PC-3 (cell line): ENCODE measurements around the gene PRAC1. TPM values are rescaled to one million over a fixed set of nuclear protein-coding genes. Genes with fewer than 3 reads are reported as not detected.

Source experiments
- ATAC-seq: fragments of 200-7000 bp; cut with Tn5 transposase; 2 replicates; pipeline ENCODE4 v1.9.1; 2020; ENCODE audit warnings: mild to moderate bottlenecking, moderate library complexity
- BruUV-seq: library from RNA; stranded (reverse); fragments of 400-500 nt; replicated peaks from 2 replicates; lab custom pipeline; 2021; lab: Mats Ljungman, UMichigan
- CTCF ChIA-PET: fragments of 300-600 bp; sonication (Branson Sonifier 250); formaldehyde crosslinking; loops from one replicate; lab custom pipeline; 2022; ENCODE audit warnings: antibody characterized with exemption; lab: Charles Lee
- POLR2A ChIA-PET: fragments of 300-600 bp; sonication (Branson Sonifier 250); formaldehyde crosslinking; loops from one replicate; lab custom pipeline; 2022; ENCODE audit warnings: antibody characterized with exemption; ENCODE audit not compliant: unreplicated experiment; lab: Charles Lee
- DNase-seq: peaks from one replicate; pipeline ENCODE4 v3.0.0-alpha.2; 2015
- H2AFZ ChIP-seq: fragments of 300-600 bp; sonication (generic); 2 replicates; pipeline ENCODE4 v1.6.0; 2016; ENCODE audit warnings: antibody characterized with exemption, low read length
- H3F3A ChIP-seq: fragments of 300-600 bp; sonication (generic); one replicate; pipeline ENCODE4 v1.6.0; 2017; ENCODE audit warnings: antibody characterized with exemption, low read length, control low read depth, mild to moderate bottlenecking; ENCODE audit not compliant: unreplicated experiment
- H3K27ac ChIP-seq: fragments of 300-600 bp; sonication (generic); 2 replicates; pipeline ENCODE4 v1.5.1; 2016; ENCODE audit warnings: mild to moderate bottlenecking, low read length
- H3K27me3 ChIP-seq: fragments of 300-600 bp; sonication (generic); 2 replicates; pipeline ENCODE4 v1.6.1; 2016; ENCODE audit warnings: low read length, mixed read lengths
- H3K36me3 ChIP-seq: fragments of 300-600 bp; sonication (generic); 2 replicates; pipeline ENCODE4 v1.6.1; 2016; ENCODE audit warnings: low read depth, mixed run types, low read length, mixed read lengths
- H3K4me1 ChIP-seq: fragments of 300-600 bp; sonication (generic); 2 replicates; pipeline ENCODE4 v1.5.1; 2016; ENCODE audit warnings: low read length; ENCODE audit not compliant: insufficient read depth
- H3K4me2 ChIP-seq: fragments of 300-600 bp; sonication (generic); 2 replicates; pipeline ENCODE4 v1.6.0; 2016; ENCODE audit warnings: low read length
- H3K4me3 ChIP-seq: fragments of 300-600 bp; sonication (generic); 2 replicates; pipeline ENCODE4 v1.5.1; 2016; ENCODE audit warnings: mild to moderate bottlenecking, low read length, mixed read lengths
- H3K79me2 ChIP-seq: fragments of 300-600 bp; sonication (generic); 2 replicates; pipeline ENCODE4 v1.6.1; 2017; ENCODE audit warnings: low read length, mixed read lengths
- H3K9ac ChIP-seq: fragments of 300-600 bp; sonication (generic); 2 replicates; pipeline ENCODE4 v1.6.0; 2016; ENCODE audit warnings: mild to moderate bottlenecking, low read length
- H3K9me2 ChIP-seq: fragments of 300-600 bp; sonication (generic); replicated peaks from 2 replicates; pipeline ENCODE4 v1.6.1; 2016; ENCODE audit warnings: mixed run types, low read length, mixed read lengths
- H3K9me3 ChIP-seq: fragments of 300-600 bp; sonication (generic); 2 replicates; pipeline ENCODE4 v1.6.1; 2016; ENCODE audit warnings: low read length, mixed read lengths
- H4K20me1 ChIP-seq: fragments of 300-600 bp; sonication (generic); 2 replicates; pipeline ENCODE4 v1.6.1; 2016; ENCODE audit warnings: low read length, mixed read lengths
- CTCF ChIP-seq: fragments of 300-600 bp; sonication (generic); conservative IDR thresholded peaks from 2 replicates; pipeline ENCODE4 v1.5.1; 2017; ENCODE audit warnings: antibody characterized with exemption, low read depth, mild to moderate bottlenecking, low read length
- EZH2 ChIP-seq: fragments of 300-600 bp; sonication (generic); IDR thresholded peaks from one replicate; pipeline ENCODE4 v1.6.1; 2017; ENCODE audit warnings: antibody characterized with exemption, mild to moderate bottlenecking, low read length; ENCODE audit not compliant: unreplicated experiment
- EZH2phosphoT487 ChIP-seq: fragments of 300-600 bp; sonication (generic); IDR thresholded peaks from 2 replicates; pipeline ENCODE4 v1.6.1; 2018; ENCODE audit warnings: mild to moderate bottlenecking, antibody characterized with exemption, low read length, borderline replicate concordance
- intact Hi-C: fragments of 100-400 bp; cut with micrococcal nuclease; formaldehyde crosslinking; loops from 2 replicates; pipeline ENCODE4 v1.9.0; 2023
- total RNA-seq: library from RNA; depleted of rRNA; stranded (reverse); fragments of >200 nt; gene quantifications from 2 replicates; pipeline ENCODE4 v1.2.3, GENCODE V29; 2014

Gene PRAC1
- total RNA-seq, 1 experiment from 2014 or later = 44.4 TPM

DNA sequence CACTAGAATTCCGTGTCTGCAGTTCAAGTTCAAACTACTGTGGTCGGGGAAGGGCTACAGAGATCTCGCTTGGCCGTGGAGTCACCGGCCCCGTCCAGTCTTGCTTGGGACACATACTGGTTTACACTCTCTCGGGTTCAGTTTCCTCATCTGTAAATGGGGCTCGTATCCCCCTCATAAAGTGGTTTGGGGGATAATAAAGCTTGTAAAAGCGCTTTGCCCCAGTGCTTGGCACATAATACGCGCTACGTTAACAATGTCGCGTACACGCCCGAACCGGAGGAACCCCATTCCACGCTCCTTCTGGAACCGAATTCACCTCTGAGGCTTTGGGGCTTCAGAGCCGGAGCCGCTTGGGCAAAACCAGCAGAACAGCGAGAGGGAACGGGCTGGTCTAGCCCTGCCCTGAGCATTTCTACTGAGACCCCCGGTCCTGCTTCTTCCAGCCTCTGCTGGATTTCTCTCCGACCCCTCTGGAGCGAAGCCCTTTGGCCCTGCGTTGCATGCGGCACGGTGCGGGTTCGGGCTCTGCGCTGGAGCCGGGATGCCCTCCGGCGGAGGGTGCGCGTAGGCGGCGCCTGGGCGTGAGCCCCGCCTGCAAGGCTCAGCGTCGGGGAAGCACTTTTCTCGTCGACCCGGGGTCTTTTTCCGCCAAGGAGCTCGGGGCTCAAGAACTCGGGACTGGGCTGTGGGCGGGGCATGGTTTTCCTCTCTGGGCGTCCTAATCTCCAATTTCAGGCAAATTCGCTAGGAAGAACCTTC, 32.4 kb upstream of the PRAC1 start:
- DNase-seq = no peak
- no peak for TF ChIP-seq EZH2phosphoT487
- no peak for TF ChIP-seq EZH2
- no peak for TF ChIP-seq CTCF
- H3K9me3 ChIP-seq = no peaks in the 10 kb centered on the region
- intact Hi-C loops = no loop called here
- peak overlapping the region; percentile 40; the same call in 1 of the 2 replicates for H3K9ac ChIP-seq
- no peaks in the 10 kb centered on the region for H3F3A ChIP-seq
- H3K4me3 ChIP-seq = peak overlapping the region; percentile 43; the same call in 1 of the 2 replicates
- peak overlapping the region; percentile 81 for H3K4me2 ChIP-seq
- peak overlapping the region; percentile 78; the same call in 1 of the 2 replicates for H2AFZ ChIP-seq
- H4K20me1 ChIP-seq = no peaks in the 10 kb centered on the region
- H3K79me2 ChIP-seq = peaks cover 7% of the 10 kb centered on the region; the same call in 1 of the 2 replicates
- H3K4me1 ChIP-seq = peaks cover 69% of the 10 kb centered on the region
- BruUV-seq = no TSS peak
- ATAC-seq = no peak
- CTCF ChIA-PET = no interaction called here
- H3K27ac ChIP-seq = peak overlapping the region; percentile 82
- H3K36me3 ChIP-seq = no peaks in the 10 kb centered on the region
- no peaks in the 10 kb centered on the region for H3K9me2 ChIP-seq
- H3K27me3 ChIP-seq = no peaks in the 10 kb centered on the region
- POLR2A ChIA-PET = no interaction called here

GRCh38 chr17:48753794-48754499, 31.6 kb upstream of the PRAC1 start:
- peak overlapping the region; percentile 82 for H3K27ac ChIP-seq
- peak overlapping the region; percentile 78 for H2AFZ ChIP-seq
- CTCF ChIA-PET = interaction anchor here (0.6 kb wide), 1 partner anchor 37 kb away, joined by 3 read pairs; no protein-coding TSS in a partner anchor

More at GRCh38 chr17:48753794-48754499, 31.6 kb upstream of the PRAC1 start:
- intact Hi-C loops = no loop called here
- Histone ChIP-seq H3K4me1 (peaks cover 66% of the 10 kb centered on the region), H3F3A (no peaks in the 10 kb centered on the region), H3K4me3 (peak overlapping the region; percentile 43), H3K9ac (peak overlapping the region; percentile 40), H4K20me1 (no peaks in the 10 kb centered on the region), H3K4me2 (peak overlapping the region; percentile 81), H3K27me3 (no peaks in the 10 kb centered on the region), H3K9me3 (no peaks in the 10 kb centered on the region), H3K36me3 (no peaks in the 10 kb centered on the region), H3K79me2 (peaks cover 14% of the 10 kb centered on the region), H3K9me2 (no peaks in the 10 kb centered on the region)
- TF ChIP-seq EZH2phosphoT487 (no peak), CTCF (no peak), EZH2 (no peak)
- DNase-seq (peak; percentile 84), ATAC-seq (peak; percentile 72)
- TSS peak; percentile 56 for BruUV-seq
- POLR2A ChIA-PET = no interaction called here
